Dermis lymphatic vessel endothelial cell (primary cell): ENCODE data around the gene NFILZ. TPM values are rescaled to one million over a fixed set of nuclear protein-coding genes. Genes with fewer than 3 reads are reported as not detected.

ENCODE experiments used
- total RNA-seq: library from RNA; depleted of rRNA; stranded (reverse); fragments of >200 nt; gene quantifications from 2 replicates; pipeline ENCODE4 v1.2.1, GENCODE V29; 2014

The NFILZ gene, protein sequence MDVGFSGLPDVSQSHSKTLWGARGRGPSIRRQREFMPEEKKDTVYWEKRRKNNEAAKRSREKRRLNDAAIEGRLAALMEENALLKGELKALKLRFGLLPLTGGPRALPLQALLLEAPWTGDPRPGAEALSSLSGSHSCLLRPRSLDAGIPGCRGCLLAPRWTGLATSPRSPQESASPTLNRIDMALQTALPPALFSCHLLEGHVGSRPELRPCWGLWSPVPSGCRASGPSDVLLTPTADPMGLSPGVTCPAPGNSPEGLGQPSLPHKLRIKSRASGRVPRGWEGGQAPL
- not detected in 2 replicates for total RNA-seq

DNA sequence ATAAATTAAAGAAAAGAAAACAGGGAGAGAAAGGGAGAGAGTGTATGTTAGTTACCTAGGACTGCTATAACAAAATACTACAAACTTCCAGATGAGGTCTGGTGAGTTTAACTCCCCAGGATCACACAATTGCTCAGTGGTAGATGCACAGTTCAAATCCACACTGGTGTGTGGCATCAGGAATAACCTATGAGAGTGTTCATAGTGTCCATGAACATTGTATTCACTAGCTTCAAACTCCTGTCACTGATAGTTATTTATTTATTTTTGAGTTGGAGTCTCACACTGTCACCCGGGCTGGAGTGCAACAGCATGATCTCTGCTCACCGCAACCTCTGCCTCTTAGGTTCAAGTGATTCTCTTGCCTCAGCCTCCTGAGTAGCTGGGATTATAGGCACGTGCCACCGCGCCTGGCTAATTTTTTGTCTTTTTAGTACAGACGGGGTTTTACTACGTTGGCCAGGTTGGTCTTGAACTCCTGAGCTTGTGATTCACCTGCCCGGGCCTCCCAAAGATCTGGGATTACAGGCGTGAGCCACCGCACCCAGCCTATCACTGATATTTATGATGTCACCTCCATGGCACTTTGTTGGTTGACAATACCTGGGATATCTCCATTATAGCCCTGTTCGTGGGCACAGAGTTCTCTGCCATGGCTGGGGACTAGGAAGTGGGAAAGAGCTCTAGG, at the start of gene NFILZ:
Gene NFILZ, plus strand, starts transcription at position 638 of the 688 bp plus-strand sequence. CDS start 46,133 bp downstream, outside the sequence.

GRCh38 chr19:8610041-8610935, 20.1 kb upstream of the NFILZ start, which contains the start of gene ADAMTS10:
ADAMTS10 (minus strand) TSS chr19:8610715; CDS start chr19:8605710, 5,005 bp downstream.

Other genes starting within 250 kb of the NFILZ start
- 49.6 and 64.0 TPM in 2 replicates for gene RAB11B, start 240.3 kb upstream of the NFILZ start, total RNA-seq
- gene MARCHF2, start 217.3 kb upstream of the NFILZ start, total RNA-seq = 127 and 210 TPM in 2 replicates
- 52.8 and 63.1 TPM in 2 replicates for gene HNRNPM, start 185.7 kb upstream of the NFILZ start, total RNA-seq
- gene PRAM1, start 128.0 kb upstream of the NFILZ start, total RNA-seq = not detected in 2 replicates
- 2.9 and 4.6 TPM in 2 replicates for gene ZNF414, start 116.5 kb upstream of the NFILZ start, total RNA-seq
- gene MYO1F, start 53.2 kb upstream of the NFILZ start, total RNA-seq = 0.26 and 0.54 TPM in 2 replicates
- 11.1 TPM in 2 replicates for gene ADAMTS10, start 19.9 kb upstream of the NFILZ start, total RNA-seq
- not detected in 2 replicates for gene ACTL9, start 68.2 kb downstream of the NFILZ start, total RNA-seq
- gene OR2Z1, start 91.0 kb downstream of the NFILZ start, total RNA-seq = not detected in 2 replicates
- 2.3 and 4.1 TPM in 2 replicates for gene ZNF558, start 201.7 kb downstream of the NFILZ start, total RNA-seq
- not detected in 2 replicates for gene MBD3L1, start 201.7 kb downstream of the NFILZ start, total RNA-seq